ENCODE data around the gene CD101. TPM values are rescaled to one million over a fixed set of nuclear protein-coding genes. Genes with fewer than 3 reads are reported as not detected.
"Not testable (repeated sequence)": the region's sequence is repeated elsewhere in the genome, so short reads cannot be mapped to it uniquely, and the experiment has no call there.

Gene CD101
- total and polyA plus RNA-seq, 2 experiments from 2014 or later: 0.43 to 0.92 TPM

DNA sequence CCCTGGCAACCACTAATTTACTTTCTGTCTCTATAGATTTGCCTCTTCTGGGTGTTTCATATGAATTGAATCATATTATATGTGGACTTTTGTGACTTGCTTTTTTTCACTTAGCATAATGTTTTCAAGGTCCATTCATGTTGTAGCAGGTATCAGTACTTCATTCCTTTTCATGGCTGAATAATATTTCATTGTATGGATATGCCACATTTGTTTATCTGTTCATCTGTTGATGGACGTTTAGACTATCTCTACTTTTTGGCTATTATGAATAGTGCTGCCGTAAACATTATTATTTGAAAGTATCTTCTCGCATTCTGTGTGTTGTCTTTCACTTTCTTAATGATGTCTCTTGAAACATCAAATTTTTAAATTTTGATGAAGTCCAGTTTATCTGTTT, 32.8 kb upstream of the CD101 start:
- no peaks in the 10 kb centered on the region for H3K4me1 ChIP-seq (ENCODE audit: low read depth)
- no peak overlapping the region for H3K27ac ChIP-seq
- H3K4me3 ChIP-seq: no peak overlapping the region
- H3K27me3 ChIP-seq: no peaks in the 10 kb centered on the region
- H3K9me3 ChIP-seq (ENCODE audit: low read depth): no peaks in the 10 kb centered on the region
- DNase-seq (ENCODE audit: low read depth in 1 of 2, low spot score in 1 of 2): no peak
- TF ChIP-seq, protein P1, sequence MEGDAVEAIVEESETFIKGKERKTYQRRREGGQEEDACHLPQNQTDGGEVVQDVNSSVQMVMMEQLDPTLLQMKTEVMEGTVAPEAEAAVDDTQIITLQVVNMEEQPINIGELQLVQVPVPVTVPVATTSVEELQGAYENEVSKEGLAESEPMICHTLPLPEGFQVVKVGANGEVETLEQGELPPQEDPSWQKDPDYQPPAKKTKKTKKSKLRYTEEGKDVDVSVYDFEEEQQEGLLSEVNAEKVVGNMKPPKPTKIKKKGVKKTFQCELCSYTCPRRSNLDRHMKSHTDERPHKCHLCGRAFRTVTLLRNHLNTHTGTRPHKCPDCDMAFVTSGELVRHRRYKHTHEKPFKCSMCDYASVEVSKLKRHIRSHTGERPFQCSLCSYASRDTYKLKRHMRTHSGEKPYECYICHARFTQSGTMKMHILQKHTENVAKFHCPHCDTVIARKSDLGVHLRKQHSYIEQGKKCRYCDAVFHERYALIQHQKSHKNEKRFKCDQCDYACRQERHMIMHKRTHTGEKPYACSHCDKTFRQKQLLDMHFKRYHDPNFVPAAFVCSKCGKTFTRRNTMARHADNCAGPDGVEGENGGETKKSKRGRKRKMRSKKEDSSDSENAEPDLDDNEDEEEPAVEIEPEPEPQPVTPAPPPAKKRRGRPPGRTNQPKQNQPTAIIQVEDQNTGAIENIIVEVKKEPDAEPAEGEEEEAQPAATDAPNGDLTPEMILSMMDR (IDR thresholded peaks at IDR 0.05; ENCODE audit: low read depth, low read length): no peak
- H3K36me3 ChIP-seq: peaks cover 21% of the 10 kb centered on the region

GRCh38 chr1:116971258-116971860, 30.2 kb upstream of the CD101 start:
- Histone ChIP-seq H3K36me3 (peaks cover 29% of the 10 kb centered on the region), H3K9me3 (ENCODE audit: low read depth) (no peaks in the 10 kb centered on the region), H3K27ac (no peak overlapping the region), H3K4me3 (no peak overlapping the region), H3K27me3 (no peaks in the 10 kb centered on the region), H3K4me1 (ENCODE audit: low read depth) (no peaks in the 10 kb centered on the region)
- DNase-seq (ENCODE audit: low read depth in 1 of 2, low spot score in 1 of 2): no peak
- TF ChIP-seq, protein P1 (IDR thresholded peaks at IDR 0.05; ENCODE audit: low read depth, low read length): no peak

DNA sequence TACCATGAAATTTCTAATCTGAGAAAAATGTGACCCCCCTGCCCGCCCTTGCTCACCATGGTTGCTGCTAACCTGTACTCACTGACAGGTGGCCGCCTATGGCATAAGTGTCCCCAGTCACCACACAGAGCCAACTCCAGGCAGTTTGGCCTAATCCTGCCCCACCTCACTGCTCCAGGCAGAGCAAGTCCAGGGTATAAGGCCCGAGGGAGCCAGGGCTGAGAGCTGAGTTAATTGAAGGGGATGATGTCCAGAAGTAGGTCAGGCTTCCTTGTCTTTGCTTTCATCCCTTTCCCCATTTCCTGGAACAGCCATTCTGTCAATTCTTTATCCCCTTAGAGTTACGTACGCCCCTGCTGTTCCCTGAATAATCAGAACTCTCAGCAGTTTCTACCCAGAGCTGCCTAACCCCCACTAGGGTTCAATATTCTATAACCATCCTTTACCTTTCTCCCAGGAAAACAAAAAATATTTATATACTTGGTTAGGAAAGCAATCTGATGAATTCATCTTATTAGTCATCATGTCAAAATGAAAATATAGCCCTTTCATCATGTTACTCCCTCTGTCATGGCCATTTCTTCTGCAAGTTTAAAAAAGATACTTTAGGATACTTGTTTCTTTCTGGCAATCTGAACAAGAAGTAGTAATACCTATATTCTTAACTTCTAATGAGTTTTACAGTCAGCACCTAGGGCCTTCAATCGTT, 29.4 kb upstream of the CD101 start:
- Histone ChIP-seq H3K4me3 (no peak overlapping the region), H3K27ac (no peak overlapping the region), H3K4me1 (ENCODE audit: low read depth) (no peaks in the 10 kb centered on the region), H3K36me3 (peaks cover 28% of the 10 kb centered on the region), H3K9me3 (ENCODE audit: low read depth) (no peaks in the 10 kb centered on the region), H3K27me3 (no peaks in the 10 kb centered on the region)
- TF ChIP-seq, protein P1 (IDR thresholded peaks at IDR 0.05; ENCODE audit: low read depth, low read length): no peak
- DNase-seq (ENCODE audit: low read depth in 1 of 2, low spot score in 1 of 2): no peak

- no peak overlapping the region for H3K27ac ChIP-seq
- no peaks in the 10 kb centered on the region for H3K4me1 ChIP-seq (ENCODE audit: low read depth)
- DNase-seq (ENCODE audit: low read depth in 1 of 2, low spot score in 1 of 2): no peak
- TF ChIP-seq, protein P1 (IDR thresholded peaks at IDR 0.05; ENCODE audit: low read depth, low read length): no peak
- H3K4me3 ChIP-seq: no peak overlapping the region
- no peaks in the 10 kb centered on the region for H3K27me3 ChIP-seq
- H3K9me3 ChIP-seq (ENCODE audit: low read depth): no peaks in the 10 kb centered on the region
- peaks cover 23% of the 10 kb centered on the region for H3K36me3 ChIP-seq
Measured at GRCh38 chr1:116972674-116973030, 28.9 kb upstream of the CD101 start.

DNA sequence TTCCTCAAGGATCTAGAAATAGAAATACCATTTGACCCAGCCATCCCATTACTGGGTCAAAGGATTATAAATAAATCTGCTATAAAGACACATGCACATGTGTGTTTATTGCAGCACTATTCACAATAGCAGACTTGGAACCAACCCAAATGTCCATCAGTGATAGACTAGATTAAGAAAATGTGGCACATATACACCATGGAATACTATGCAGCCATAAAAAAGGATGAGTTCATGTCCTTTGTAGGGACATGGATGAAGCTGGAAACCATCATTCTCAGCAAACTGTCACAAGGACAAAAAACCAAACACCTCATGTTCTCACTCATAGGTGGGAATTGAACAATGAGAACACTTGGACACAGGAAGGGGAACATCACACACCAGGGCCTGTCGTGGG, 21.3 kb upstream of the CD101 start:
- not testable (repeated sequence) for H3K27me3 ChIP-seq; H3K4me1 ChIP-seq (ENCODE audit: low read depth); H3K27ac ChIP-seq; H3K9me3 ChIP-seq (ENCODE audit: low read depth); H3K36me3 ChIP-seq; DNase-seq (ENCODE audit: low read depth in 1 of 2, low spot score in 1 of 2); H3K4me3 ChIP-seq

DNA sequence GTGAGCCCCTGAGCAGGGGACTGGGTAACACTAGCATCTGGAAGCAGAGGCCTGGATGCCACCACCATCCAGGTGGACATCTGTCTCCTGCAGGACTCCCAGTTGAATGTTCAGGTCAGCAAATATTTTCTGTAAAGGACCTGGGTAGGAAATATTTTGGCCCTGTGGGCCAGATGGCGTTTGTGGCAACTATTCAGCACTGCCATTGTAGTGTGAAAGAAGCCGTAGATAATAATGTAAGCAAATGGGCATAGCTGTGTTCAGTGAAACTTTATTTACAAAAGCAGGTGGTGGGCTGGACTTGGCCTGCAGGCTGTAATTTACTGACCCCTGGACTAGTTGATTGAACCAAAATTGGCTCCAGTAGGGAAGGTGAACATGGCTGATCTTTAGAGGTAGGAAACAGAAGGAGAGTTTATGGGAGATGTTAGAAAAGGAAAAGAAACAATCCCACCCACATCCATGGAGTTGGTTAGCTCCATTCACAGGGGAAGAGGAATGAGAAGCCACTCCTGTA, 20.0 kb upstream of the CD101 start:
- Histone ChIP-seq H3K27ac (no peak overlapping the region), H3K4me3 (no peak overlapping the region), H3K9me3 (ENCODE audit: low read depth) (no peaks in the 10 kb centered on the region), H3K27me3 (no peaks in the 10 kb centered on the region), H3K4me1 (ENCODE audit: low read depth) (peaks cover 3% of the 10 kb centered on the region), H3K36me3 (no peaks in the 10 kb centered on the region)
- TF ChIP-seq, protein P1 (IDR thresholded peaks at IDR 0.05; ENCODE audit: low read depth, low read length): no peak
- no peak for DNase-seq (ENCODE audit: low read depth in 1 of 2, low spot score in 1 of 2)
